Liver (tissue), 9 donors: Measurements from ENCODE around the gene GARNL3. TPM values are rescaled to one million over a fixed set of nuclear protein-coding genes. Genes with fewer than 3 reads are reported as not detected.

Experiments used
- DNase-seq: peaks from one replicate; pipeline ENCODE4 v3.0.0-alpha.2; 2017; ENCODE audit warnings: low spot score
- H3K27ac ChIP-seq, 2 donors: one replicate each; pipeline ENCODE4 v1.7.0; 2013; ENCODE audit warnings: inconsistent platforms in 2 of 2, low read length in 2 of 2, control low read depth in 1 of 2, low read depth in 1 of 2, mild to moderate bottlenecking in 1 of 2
- H3K27me3 ChIP-seq, 4 donors: one replicate each; pipeline versions ENCODE4 v1.6.1 to v1.7.0; 2013; ENCODE audit warnings: low read length in 3 of 4, inconsistent platforms in 1 of 4, mild to moderate bottlenecking in 1 of 4, moderate library complexity in 1 of 4; ENCODE audit not compliant: control insufficient read depth in 4 of 4, insufficient read depth in 4 of 4
- H3K36me3 ChIP-seq, 4 donors: one replicate each; pipeline versions ENCODE4 v1.6.1 to v1.7.0; 2013; ENCODE audit warnings: low read length in 3 of 4, mild to moderate bottlenecking in 3 of 4, low read depth in 1 of 4, moderate library complexity in 1 of 4; ENCODE audit not compliant: control insufficient read depth in 4 of 4, insufficient read depth in 3 of 4
- H3K4me1 ChIP-seq, 4 donors: one replicate each; pipeline versions ENCODE4 v1.6.1 to v1.7.0; 2013; ENCODE audit warnings: low read length in 3 of 4, mild to moderate bottlenecking in 3 of 4, moderate library complexity in 1 of 4; ENCODE audit not compliant: control insufficient read depth in 4 of 4, insufficient read depth in 4 of 4
- H3K4me3 ChIP-seq, 3 donors: one replicate each; pipeline versions ENCODE4 v1.6.1 to v1.7.0; 2013; ENCODE audit warnings: low read length in 3 of 3, control low read depth in 1 of 3, low read depth in 1 of 3, mild to moderate bottlenecking in 1 of 3
- H3K9ac ChIP-seq, 2 donors: one replicate each; pipeline ENCODE4 v1.7.0; 2013; ENCODE audit warnings: low read length in 2 of 2, mild to moderate bottlenecking in 2 of 2, moderate library complexity in 2 of 2, control low read depth in 1 of 2, low read depth in 1 of 2
- H3K9me3 ChIP-seq, 4 donors: one replicate each; pipeline versions ENCODE4 v1.6.1 to v1.7.0; 2013; ENCODE audit warnings: low read length in 3 of 4; ENCODE audit not compliant: control insufficient read depth in 4 of 4
- ATF3 ChIP-seq: IDR thresholded peaks from 2 replicates; pipeline ENCODE4 v1.6.1; 2016; ENCODE audit warnings: antibody characterized with exemption
- EGR1 ChIP-seq, 2 donors: IDR thresholded peaks; 2 replicates each; pipeline ENCODE4 v1.6.1; 2016 to 2018; ENCODE audit warnings: antibody characterized with exemption in 2 of 2, low read depth in 2 of 2
- FOXA1 ChIP-seq: IDR thresholded peaks from 2 replicates; pipeline ENCODE4 v1.6.1; 2016; ENCODE audit warnings: antibody characterized with exemption
- FOXA2 ChIP-seq: IDR thresholded peaks from 2 replicates; pipeline ENCODE4 v1.6.1; 2016; ENCODE audit warnings: antibody characterized with exemption
- GABPA ChIP-seq, 2 donors: IDR thresholded peaks in 1 of 2; conservative IDR thresholded peaks in 1 of 2; 2 replicates each; pipeline ENCODE4 v1.6.1; 2016; ENCODE audit warnings: antibody characterized with exemption in 2 of 2, mild to moderate bottlenecking in 1 of 2, moderate library complexity in 1 of 2
- HNF4A ChIP-seq, 2 donors: conservative IDR thresholded peaks; 2 replicates each; pipeline ENCODE4 v1.6.1; 2016; ENCODE audit warnings: antibody characterized with exemption in 2 of 2, mild to moderate bottlenecking in 2 of 2
- HNF4G ChIP-seq: IDR thresholded peaks from 2 replicates; pipeline ENCODE4 v1.6.1; 2016; ENCODE audit warnings: antibody characterized with exemption
- JUND ChIP-seq, 2 donors: IDR thresholded peaks; 2 replicates each; pipeline ENCODE4 v1.6.1; 2016; ENCODE audit warnings: antibody characterized with exemption in 2 of 2
- NR2F2 ChIP-seq: IDR thresholded peaks from 2 replicates; pipeline ENCODE4 v1.6.1; 2016; ENCODE audit warnings: antibody characterized with exemption
- RAD21 ChIP-seq, 2 donors: IDR thresholded peaks; 2 replicates each; pipeline ENCODE4 v1.6.1; 2016; ENCODE audit warnings: antibody characterized with exemption in 2 of 2, mild to moderate bottlenecking in 2 of 2
- REST ChIP-seq: IDR thresholded peaks from 2 replicates; pipeline ENCODE4 v1.6.1; 2016; ENCODE audit warnings: antibody characterized with exemption, mild to moderate bottlenecking
- RXRA ChIP-seq, 2 donors: IDR thresholded peaks; 2 replicates each; pipeline ENCODE4 v1.6.1; 2017 to 2018; ENCODE audit warnings: antibody characterized with exemption in 2 of 2, mild to moderate bottlenecking in 1 of 2
- SP1 ChIP-seq: IDR thresholded peaks from 2 replicates; pipeline ENCODE4 v1.6.1; 2018; ENCODE audit warnings: antibody characterized with exemption, mild to moderate bottlenecking
- TAF1 ChIP-seq: conservative IDR thresholded peaks from 2 replicates; pipeline ENCODE4 v1.6.1; 2016; ENCODE audit warnings: antibody characterized with exemption, mild to moderate bottlenecking
- YY1 ChIP-seq: IDR thresholded peaks from 2 replicates; pipeline ENCODE4 v1.6.1; 2016; ENCODE audit warnings: antibody characterized with exemption, mild to moderate bottlenecking
- WGBS: extraction: QIAGEN DNeasy Blood & Tissue Kit; methylation state at CpG from one replicate; pipeline ENCODE4 v1.1.7; 2013; 5-methylcytosine and 5-hydroxymethylcytosine counted together
- polyA plus RNA-seq, 2 donors: library from polyadenylated mRNA; stranded (reverse) in 1 of 2; unstranded in 1 of 2; fragments of 200-250 nt in 1 of 2; fragments of >200 nt in 1 of 2; fragmentation: Nextera tagmentation in 1 of 2; extraction: Ambion mirVana in 1 of 2; gene quantifications; one replicate each; pipeline versions ENCODE4 v1.2.1 to v1.2.3, GENCODE V29; 2013 to 2015
- total RNA-seq, 2 donors: library from RNA; depleted of rRNA; stranded (reverse); fragments of >200 nt; gene quantifications; one replicate each; pipeline ENCODE4 v1.2.3, GENCODE V29; 2014
- TF ChIP-seq, protein P1 (sequence below): IDR thresholded peaks from 2 replicates; pipeline ENCODE4 v1.6.1; 2016; ENCODE audit warnings: antibody characterized with exemption
- TF ChIP-seq, protein P2 (sequence below): IDR thresholded peaks from 2 replicates; pipeline ENCODE4 v1.6.1; 2016; ENCODE audit warnings: antibody characterized with exemption
- TF ChIP-seq, protein P3 (sequence below): fragments of 150-350 bp; IDR thresholded peaks from 2 replicates; pipeline ENCODE4 v1.5.1; 2017; ENCODE audit warnings: improper control_type of control experiment, low read depth, low read length; ENCODE audit not compliant: missing input control
- donor health status: healthy.
- donor health status: healthy.
- donor health status: healthy.
- donor health status: healthy.
- donor health status: healthy.

Gene GARNL3
- total and polyA plus RNA-seq, 4 donors, result 0.89 to 6.7 (median 3.5) TPM

DNA sequence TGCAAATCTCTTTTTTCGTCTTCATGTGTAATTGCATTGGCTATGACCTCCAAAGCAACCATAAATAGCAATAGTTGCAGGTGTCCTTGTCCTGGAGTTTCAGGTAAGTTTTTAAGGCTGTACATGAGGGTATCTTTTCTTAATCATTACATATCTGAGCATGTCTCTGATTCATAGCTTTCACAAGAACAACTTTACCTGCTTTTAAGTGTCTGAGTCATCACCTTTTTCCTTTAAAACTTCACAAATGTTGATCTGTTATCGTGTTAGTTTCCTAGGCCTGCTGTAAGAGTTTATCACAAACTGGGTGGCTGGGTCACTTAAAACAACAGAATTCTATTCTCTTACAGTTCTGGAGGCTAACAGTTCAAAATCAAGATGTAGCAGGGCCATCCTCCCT lies 13.8 kb downstream of the GARNL3 start:
- no peaks in the 10 kb centered on the region for H3K27me3 ChIP-seq
- peaks cover 0 to 8% (median 4%) of the 10 kb centered on the region in 4 donors for H3K4me1 ChIP-seq
- H3K9ac ChIP-seq, result no peak overlapping the region
- DNase-seq, result no peak
- no peak overlapping the region for H3K4me3 ChIP-seq
- TF ChIP-seq HNF4G (no peak), HNF4A (conservative IDR thresholded peaks at IDR 0.05) (no peak), RXRA (IDR thresholded peaks at IDR 0.05) (no peak), SP1 (no peak), GABPA (IDR thresholded peaks at IDR 0.05 in 1 of 2, conservative IDR thresholded peaks at IDR 0.05 in 1 of 2) (no peak), NR2F2 (no peak), TAF1 (no peak), ATF3 (no peak), REST (no peak), YY1 (no peak), FOXA2 (no peak), JUND (IDR thresholded peaks at IDR 0.05) (no peak), FOXA1 (no peak), RAD21 (IDR thresholded peaks at IDR 0.05) (no peak), EGR1 (IDR thresholded peaks at IDR 0.05; ENCODE audit: low read depth in 2 of 2) (no peak)
- TF ChIP-seq, protein P1, sequence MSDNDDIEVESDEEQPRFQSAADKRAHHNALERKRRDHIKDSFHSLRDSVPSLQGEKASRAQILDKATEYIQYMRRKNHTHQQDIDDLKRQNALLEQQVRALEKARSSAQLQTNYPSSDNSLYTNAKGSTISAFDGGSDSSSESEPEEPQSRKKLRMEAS, result no peak
- TF ChIP-seq, protein P2, sequence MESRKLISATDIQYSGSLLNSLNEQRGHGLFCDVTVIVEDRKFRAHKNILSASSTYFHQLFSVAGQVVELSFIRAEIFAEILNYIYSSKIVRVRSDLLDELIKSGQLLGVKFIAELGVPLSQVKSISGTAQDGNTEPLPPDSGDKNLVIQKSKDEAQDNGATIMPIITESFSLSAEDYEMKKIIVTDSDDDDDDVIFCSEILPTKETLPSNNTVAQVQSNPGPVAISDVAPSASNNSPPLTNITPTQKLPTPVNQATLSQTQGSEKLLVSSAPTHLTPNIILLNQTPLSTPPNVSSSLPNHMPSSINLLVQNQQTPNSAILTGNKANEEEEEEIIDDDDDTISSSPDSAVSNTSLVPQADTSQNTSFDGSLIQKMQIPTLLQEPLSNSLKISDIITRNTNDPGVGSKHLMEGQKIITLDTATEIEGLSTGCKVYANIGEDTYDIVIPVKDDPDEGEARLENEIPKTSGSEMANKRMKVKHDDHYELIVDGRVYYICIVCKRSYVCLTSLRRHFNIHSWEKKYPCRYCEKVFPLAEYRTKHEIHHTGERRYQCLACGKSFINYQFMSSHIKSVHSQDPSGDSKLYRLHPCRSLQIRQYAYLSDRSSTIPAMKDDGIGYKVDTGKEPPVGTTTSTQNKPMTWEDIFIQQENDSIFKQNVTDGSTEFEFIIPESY, result no peak
- TF ChIP-seq, protein P3, sequence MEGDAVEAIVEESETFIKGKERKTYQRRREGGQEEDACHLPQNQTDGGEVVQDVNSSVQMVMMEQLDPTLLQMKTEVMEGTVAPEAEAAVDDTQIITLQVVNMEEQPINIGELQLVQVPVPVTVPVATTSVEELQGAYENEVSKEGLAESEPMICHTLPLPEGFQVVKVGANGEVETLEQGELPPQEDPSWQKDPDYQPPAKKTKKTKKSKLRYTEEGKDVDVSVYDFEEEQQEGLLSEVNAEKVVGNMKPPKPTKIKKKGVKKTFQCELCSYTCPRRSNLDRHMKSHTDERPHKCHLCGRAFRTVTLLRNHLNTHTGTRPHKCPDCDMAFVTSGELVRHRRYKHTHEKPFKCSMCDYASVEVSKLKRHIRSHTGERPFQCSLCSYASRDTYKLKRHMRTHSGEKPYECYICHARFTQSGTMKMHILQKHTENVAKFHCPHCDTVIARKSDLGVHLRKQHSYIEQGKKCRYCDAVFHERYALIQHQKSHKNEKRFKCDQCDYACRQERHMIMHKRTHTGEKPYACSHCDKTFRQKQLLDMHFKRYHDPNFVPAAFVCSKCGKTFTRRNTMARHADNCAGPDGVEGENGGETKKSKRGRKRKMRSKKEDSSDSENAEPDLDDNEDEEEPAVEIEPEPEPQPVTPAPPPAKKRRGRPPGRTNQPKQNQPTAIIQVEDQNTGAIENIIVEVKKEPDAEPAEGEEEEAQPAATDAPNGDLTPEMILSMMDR, result no peak
- no peak overlapping the region for H3K27ac ChIP-seq
- WGBS, result 93% methylated on average over 2 of the region's 2 CpGs
- no peaks in the 10 kb centered on the region for H3K36me3 ChIP-seq
- no peaks in the 10 kb centered on the region for H3K9me3 ChIP-seq
